GM12872 (cell line): ENCODE measurements around the gene MCM6.

Source experiments
- CTCF ChIP-seq: IDR thresholded peaks from 3 replicates; pipeline ENCODE4 v1.5.1; 2011; ENCODE audit warnings: low read depth, mild to moderate bottlenecking, low read length, moderate library complexity; ENCODE audit not compliant: insufficient read depth

The MCM6 gene

GRCh38 chr2:135885709-135886108 is 9.5 kb upstream of the MCM6 start:
- no peak for TF ChIP-seq CTCF

GRCh38 chr2:135882415-135882814 is 6.2 kb upstream of the MCM6 start:
- TF ChIP-seq CTCF, result no peak

DNA sequence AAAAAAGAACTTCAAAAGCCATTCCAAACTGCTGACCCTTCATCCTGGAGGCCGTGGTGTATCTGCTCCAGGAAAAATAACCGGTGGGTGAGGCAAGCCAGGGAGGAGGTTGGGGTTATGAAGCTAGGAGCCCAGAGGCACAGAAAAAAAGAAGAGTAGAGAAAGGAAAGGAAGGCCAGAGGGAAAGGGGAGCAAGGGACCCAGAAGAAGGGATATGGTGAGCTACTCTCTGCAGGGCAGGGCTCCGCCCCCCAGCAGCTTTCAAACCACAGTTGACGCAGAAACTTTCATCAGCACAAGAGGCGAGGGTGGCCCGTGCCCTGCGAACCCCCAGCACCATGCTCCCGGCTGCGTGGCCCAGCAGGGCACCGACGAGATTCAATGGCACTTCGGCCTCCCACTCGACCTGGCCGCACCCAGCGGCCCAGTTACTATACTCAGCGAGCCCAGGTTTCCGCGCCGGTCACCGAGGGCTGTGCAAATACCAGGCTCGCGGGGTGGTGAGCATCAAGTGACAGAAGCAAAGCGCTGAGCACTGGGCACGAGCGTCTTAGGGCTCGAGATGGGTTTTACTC is 665 bp downstream of the MCM6 start:
- TF ChIP-seq CTCF, result no peak

DNA sequence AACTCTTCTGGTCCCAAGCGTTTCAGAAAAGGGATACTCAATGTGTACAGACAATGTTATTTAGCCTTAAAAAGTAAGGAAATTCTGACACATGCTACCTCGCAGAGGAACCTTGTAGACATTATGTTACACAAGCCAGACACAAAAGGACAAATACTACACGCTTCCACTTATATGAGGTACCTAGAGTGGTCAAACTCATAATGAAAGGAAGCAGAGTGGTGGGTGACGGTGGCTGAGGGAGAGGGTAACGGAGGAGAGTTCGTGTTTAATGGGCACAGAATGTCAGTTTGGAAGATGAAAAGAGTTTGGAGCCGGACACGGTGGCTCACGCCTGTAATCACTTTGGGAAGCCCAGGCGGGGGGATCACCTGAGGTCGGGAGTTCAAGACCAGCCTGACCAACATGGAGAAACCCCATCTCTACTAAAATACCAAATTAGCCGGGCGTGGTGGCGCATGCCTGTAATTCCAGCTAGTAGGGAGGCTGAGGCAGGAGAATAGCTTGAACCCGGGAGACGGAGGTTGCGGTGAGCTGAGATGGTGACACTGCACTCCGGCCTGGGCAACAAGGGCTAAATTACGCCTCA is 1.4 kb downstream of the MCM6 start:
- no peak for TF ChIP-seq CTCF

DNA sequence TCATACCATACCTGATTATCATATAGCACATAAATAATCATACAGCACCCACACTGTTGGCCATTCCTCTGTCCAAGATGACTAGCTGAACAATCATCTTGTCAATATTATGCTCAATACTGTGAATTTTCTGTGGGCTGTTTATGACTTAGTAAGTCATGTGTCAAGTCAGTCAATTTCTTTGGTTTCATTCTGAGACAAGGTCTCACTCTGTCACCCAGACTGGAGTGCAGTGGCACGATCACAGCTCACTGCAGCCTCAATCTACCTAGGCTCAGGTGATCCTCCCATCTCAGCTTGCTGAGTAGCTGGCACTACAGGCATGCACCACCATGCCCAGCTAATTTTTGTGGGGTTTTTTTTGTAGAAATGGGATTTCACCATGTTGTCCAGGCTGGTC is 5.7 kb downstream of the MCM6 start:
- TF ChIP-seq CTCF, result no peak

DNA sequence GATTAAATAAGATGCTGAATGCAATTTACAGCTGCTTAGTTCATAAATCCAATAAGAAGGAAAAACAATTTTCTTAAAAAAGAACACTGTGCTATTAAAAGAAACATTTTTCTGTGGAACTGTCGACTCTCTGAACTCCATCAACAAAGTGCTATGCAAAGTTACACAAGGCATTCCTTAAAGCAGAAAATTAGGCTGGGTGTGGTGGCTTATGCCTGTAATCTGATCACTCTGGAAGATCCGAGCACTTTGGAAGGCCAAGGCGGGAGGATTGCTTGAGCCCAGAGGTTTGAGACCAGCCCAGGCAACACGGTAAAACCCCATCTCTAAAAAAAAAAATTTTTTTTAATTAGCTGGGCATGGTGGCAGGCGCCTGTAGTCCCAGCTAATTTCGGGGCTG is 13.0 kb downstream of the MCM6 start:
- TF ChIP-seq CTCF, result no peak

GRCh38 chr2:135862718-135863117 is 13.5 kb downstream of the MCM6 start:
- no peak for TF ChIP-seq CTCF
